A172 (cell line): Measurements from ENCODE around the gene ECHS1. TPM values are rescaled to one million over a fixed set of nuclear protein-coding genes. Genes with fewer than 3 reads are reported as not detected.
A peak's percentile ranks its signal among the peaks of the same experiment; 100 is the strongest.

Experiments used
- DNase-seq: peaks from one replicate; pipeline ENCODE4 v3.0.0-alpha.2; 2015; ENCODE audit warnings: low spot score
- total RNA-seq: library from RNA; depleted of rRNA; stranded (reverse); fragments of >200 nt; shearing (Covaris generic); gene quantifications from 2 replicates; pipeline ENCODE4 v1.2.3, GENCODE V29; 2014

The ECHS1 gene
- total RNA-seq, 1 experiment from 2014 or later: 102 TPM

DNA sequence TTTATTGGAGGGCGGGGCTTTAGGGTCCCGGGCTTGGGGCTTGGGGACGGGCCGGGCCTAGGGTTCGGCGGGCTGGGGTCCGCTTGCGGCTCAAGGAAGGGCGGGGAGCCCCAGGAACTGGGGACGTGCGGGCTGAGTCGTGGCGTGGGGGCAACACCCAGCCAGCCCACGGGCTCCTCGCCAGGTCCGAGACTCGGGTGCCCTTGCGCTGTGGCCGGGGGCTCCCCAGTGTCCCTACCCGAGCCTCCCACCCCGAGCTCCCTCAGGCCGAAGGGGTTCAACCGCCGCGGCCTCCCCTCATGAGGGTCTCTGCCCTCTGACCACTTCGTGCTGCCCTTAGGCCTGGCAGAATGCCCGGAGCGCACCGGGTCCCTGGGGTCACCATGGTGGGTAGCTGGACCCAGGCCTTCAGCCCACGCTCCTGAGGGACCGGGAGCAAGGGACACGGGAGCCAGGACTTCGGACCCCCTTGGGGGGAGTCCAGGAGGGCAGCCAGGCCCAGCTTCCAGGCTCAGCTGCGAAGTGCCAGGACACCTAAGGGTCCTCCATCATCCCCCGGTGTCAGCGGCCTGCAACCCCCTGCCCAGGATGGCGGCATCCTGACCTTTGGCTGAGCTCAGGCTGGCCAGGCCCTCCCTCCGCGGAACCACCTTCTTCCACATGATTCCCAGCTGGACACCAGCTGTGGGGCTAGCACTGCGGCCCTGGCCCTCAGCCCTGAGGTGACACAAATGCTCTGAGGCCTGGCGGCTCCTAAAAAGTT is 14.8 kb downstream of the ECHS1 start:
- no peak for DNase-seq

DNA sequence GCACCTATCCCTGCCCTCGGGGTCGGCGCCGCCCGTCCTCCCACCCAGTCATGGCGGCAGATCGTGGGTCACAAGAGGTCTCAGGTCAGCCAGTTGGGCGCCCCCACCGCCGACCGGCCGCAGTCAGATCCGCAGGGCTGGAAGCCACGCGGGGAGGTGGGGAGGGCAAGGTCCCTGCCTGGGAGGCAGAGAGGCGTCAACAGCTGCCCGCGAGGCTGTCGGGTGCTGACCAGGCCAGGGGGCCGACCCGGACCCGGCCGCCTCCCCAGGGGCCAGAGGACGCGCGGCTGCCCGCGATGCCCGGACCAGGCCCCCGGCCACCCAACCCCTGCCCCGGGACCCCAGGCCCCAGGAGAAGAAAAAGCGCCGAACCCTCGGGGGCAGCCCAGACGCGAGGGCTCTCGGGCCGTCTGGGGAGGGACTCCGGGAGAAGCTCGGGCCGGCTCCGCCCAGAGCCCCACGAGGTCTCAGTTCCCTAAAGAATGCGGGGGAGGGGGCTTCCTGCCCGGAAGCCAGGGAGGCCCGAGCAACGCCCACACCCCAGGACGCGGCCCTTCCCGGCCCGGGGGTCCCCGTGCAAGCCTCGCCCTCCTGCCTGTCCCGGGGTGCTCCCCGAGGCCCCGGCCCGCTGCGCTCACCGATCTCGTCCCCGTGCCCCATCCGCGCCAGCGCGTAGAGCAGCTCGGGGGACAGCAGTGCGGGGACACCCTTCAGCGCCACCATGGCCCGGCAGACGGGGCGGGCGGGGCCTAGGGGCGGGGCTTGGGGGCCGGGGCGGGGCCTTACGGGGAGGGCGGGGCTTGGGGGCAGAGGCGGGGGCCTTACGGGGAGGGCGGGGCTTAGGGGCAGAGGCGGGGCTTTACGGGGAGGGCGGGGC is 15.6 kb downstream of the ECHS1 start, which contains the start of gene FUOM:
FUOM (minus strand) TSS at position 735 of the 877 bp plus-strand sequence; CDS start at position 723, 12 bp downstream.
- no peak for DNase-seq

DNA sequence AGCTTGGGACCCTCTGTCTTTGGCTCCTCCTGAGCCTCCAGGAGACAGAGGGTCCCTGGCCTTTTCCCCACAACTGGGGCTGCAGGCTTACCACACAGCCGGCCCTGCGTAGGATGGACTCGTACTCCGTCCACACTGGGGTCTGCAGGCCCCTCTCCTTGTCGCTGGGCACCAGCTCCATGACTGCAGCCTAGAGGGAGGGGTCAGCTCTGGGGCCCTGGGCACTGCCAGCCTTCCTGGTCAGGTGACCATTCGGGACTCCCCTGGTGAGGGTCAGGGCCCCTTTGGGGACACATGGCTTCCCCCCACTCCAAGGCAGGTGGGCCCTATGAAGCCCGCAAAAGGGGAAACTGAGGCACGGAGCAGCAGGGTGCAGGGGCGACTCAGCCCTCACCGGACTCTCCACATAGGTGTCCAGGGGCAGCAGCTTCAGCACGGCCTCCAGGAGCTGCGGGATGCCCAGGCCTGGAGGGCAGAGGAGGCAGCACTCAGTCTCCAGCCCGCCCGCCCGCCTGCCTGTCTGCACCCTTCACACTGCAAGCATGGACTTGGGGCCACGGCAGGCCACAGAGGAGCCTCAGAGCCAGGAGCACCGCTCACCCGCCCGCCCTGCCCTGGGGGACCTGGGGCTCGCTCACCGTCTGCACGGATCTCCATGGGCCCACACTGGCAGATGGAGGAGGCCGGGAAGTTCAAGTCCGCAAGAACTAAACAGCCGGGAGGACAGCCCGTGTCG is 16.4 kb downstream of the ECHS1 start:
- DNase-seq: no peak

DNA sequence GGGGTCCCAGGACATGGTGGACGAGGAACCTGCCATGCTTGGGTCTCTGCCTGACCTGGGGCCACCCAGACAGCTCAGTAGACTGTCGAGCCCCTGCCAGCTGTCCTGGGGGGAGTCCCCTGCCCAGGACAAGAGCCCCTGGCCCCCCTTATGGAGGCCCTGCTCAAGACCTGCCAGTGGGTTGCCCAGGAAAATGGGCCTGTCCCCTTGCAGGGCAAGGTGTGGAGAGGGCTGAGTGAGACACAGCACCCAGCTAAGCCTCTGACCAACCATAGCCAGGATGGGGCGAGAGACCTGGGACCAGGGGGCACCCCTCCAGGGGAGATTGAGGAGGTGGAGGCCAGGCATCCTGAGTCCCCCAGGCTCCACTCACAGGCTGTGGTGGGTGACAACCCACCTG is 17.2 kb downstream of the ECHS1 start:
- DNase-seq: no peak

DNA sequence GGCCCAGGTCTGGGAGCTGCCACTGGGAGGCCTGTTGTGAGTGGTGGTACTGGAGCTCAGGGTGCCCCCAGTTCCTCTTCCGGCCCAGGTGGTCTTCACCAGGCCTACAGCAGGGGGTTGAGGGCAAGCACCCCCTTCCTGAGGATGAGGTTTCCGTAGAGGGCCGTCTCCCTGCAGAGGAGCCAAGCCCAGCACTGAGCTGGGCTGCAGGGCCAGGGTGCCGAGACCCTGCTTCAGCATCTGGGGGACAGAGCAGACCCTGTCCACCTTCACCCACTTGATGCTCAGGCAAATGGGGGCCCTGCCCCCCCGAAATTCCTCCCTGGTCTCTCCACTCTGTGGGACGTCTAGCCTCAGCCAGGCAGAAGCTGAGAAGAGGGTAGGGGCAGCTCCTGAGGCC is 17.9 kb downstream of the ECHS1 start:
- DNase-seq: no peak

DNA sequence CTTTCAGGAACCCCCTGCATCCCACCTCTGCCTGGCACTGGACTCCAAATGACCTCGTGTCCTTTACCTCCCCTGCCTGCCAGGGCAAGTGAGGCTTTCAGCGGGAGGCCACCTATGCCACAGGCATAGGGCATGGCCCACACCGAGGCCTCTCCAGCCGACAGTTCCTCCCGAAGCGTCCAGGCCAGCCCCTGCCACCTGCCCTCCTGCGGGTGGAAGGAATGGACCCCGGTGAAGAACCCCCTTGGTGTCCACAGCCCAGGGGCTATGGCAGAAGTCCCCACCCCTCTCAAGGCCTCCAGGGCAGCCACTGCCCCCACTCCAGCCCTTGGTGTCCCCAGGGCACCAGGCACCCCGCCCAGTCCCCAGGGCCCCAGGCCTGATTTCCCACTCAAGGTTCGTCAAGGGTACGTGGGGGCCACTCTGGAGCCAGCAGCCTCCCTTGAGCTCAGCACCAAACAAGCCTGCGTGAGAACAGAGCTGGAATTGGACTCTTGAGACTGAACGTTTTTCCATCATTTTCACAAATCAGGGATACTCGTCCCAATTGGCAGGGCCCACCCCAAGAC is 18.4 kb downstream of the ECHS1 start:
- no peak for DNase-seq

DNA sequence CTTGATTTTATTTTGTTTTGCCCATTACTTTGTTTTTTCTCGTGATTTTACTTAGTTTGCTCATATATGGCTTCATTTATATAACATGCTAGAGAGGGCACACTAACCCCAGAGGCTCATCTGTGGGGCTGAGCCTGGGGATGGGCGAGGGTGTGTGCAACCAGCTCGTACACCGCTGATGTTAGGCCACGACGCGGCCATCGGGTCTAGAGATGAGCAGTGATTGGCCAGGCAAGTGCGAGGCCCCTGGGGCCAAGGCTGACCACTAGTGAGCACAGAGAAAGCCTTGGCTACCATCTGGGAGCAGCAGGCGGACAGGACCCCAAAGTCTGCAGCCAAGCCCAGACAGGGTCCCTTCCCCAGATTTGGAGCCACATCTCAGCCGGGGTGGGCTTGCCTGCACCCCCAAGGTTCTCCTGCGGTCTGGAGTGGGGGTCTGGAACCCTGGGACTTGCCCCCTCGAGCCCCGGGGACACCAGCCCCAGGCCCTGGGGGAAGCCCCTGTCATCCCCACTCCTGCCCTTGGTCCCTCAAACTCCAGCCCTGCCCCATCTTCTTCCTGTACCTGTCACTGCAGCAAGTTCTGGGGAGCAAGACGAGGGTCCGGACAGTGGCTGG is 19.1 kb downstream of the ECHS1 start:
- no peak for DNase-seq

DNA sequence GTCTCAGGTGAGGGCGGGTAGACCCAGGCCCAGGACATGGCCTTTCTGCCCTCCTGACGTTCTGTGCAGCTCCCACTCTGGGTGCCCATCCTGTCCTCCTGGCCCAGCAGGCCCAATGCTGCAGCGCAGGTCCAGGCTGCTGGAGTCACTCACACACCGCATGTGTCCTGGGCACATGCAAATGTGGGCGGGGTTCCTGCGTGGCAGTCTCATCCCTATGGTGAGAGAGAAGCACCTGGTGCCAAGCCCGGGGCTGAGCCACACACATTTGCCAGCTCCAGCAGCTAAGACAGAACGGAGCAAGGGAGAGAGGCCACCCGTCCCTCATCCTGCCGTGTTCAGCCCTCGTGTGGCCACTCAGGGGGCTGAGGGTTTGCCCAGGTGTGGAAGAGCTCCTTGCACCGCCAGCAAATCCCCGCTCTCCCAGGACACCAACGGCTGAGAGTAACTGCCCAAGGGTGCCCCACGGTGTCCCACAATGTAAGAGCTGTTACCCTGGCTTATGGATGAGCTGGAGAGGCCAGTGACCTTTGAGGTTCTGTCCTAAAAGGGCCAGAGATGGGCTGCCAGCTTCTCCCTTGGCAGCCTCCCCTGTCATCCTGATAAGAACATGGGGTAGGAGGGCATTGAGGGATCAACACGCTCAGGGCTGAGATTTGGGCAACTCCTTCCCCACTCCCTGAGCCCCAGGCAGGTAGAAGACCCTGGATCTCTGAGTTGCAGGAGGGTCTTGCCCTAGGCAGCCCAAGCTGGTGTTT is 19.8 kb downstream of the ECHS1 start:
- DNase-seq: no peak

DNA sequence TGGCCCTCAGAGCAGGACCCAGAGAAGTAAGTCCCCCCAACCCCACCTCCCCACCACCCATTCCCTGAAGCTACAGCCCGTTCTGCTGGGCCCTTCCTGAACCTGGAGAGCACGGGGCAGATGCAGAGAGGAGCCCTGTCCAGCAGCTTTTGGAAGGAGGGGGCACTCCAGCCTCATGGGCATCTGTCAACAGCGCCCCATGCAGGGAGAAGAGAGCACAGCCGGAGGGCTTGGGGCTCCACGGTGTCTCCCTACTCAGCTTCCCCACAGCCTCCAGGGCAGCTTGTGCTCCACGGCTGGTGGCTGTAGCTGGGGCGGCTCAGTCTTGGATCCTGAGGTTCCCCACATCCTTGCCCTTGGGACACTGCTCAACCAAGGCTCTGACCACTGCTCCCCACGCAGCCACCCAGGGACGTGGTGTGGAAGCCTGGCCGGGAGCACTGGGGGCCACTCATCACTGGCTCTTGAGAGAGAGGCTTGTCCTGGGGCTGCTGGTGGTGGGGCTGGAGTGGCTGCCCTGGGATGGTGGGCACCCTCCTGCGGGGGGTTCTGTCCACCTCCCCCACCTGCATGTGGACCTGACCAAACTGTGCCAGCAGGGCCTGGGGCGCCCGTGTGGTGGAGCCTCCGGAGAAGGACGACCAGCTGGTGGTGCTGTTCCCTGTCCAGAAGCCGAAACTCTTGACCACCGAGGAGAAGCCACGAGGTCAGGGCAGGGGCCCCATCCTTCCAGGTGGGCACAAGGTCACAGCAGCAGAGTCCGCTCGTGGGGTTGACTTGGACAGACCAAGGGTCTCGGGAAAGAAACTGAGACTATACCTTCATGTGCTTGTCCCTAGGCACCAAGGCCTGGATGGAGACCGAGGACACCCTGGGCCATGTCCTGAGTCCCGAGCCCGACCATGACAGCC is 21.5 kb downstream of the ECHS1 start:
- DNase-seq: no peak

DNA sequence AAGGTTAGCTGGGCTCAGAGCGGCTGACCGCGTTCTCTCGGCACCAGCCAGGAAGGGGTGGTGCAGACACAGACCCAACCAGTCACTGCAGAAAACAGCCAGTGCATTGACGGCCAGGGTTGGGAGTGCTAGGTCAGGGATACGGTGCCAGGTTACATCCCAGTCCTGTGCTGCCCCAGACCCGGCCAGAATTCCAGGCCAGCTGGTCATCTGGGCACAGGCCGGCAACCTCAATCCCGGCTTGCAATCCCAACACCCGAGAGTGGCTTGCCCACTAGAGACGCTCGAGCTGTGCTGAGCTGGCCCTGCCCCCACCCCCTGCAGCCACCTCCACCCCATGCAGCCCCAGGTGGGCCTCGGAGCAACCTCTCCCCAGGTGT is 22.2 kb downstream of the ECHS1 start:
- no peak for DNase-seq

DNA sequence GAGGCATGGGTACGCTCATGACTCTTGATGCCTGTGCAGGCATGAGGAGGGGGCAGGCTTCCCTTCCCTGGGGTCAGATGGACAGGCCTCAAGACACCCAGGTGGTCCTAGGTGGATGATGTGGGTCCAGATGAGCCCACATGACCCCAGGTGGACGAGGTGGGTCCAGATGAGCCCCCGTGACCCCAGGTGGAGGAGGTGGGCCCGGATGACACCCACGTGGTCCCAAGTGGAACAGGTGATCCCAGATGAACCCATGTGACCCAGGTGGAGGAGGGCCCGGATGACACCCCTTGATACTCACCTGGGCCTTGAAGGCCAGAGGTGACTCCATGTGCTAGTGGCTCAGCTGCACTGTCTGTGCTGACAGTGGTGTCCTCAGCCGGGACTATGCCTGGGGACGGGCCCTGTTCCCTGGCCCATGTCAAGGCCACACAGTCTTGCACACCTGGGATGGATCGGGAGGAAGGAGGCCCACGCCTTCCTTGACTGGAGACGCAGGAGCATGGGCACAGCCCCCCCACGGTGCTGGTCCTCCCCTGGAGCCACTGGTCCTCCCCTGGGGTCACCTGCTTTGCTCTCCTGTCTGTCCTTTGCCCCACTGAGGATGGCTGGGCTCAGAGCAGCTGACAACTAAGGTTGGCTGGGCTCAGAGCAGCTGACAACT is 22.7 kb downstream of the ECHS1 start:
- no peak for DNase-seq

DNA sequence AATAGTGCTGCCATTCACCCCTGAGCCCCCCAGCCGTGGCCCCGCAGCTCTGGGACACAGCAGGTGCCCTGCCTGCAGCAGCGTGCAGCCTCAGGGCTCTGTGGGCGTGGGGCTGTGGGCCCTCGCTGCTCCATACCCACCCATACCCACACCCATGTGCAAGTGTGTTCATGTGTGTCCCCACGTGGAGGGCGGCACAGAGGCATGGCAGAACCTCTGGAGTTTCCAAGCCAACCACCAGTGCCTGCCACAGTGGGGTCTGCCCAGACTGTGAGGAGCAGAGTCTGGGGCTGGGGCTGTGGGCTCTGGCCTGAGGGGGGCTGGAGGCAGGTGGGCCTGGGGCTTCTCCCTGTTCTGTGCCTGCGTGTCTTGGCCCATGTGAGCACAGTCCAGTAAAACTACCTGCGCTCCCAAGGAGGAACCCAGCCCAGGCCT is 23.6 kb downstream of the ECHS1 start:
- DNase-seq: no peak

DNA sequence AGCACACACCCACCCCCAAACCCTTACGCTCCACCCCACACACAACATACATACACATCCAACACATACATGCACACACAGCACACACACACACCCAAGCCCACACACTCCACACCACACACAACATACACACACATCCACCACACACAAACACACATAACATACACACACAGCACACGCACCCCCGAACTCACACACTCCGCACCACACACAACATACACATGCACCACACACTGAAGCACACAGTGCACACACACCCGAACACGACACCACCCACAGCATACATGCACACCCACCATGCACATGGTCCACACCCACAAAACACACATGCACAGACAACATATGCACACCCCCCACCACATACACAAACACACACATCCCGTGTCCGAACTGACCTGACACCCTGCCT is 24.0 kb downstream of the ECHS1 start:
- no peak for DNase-seq

DNA sequence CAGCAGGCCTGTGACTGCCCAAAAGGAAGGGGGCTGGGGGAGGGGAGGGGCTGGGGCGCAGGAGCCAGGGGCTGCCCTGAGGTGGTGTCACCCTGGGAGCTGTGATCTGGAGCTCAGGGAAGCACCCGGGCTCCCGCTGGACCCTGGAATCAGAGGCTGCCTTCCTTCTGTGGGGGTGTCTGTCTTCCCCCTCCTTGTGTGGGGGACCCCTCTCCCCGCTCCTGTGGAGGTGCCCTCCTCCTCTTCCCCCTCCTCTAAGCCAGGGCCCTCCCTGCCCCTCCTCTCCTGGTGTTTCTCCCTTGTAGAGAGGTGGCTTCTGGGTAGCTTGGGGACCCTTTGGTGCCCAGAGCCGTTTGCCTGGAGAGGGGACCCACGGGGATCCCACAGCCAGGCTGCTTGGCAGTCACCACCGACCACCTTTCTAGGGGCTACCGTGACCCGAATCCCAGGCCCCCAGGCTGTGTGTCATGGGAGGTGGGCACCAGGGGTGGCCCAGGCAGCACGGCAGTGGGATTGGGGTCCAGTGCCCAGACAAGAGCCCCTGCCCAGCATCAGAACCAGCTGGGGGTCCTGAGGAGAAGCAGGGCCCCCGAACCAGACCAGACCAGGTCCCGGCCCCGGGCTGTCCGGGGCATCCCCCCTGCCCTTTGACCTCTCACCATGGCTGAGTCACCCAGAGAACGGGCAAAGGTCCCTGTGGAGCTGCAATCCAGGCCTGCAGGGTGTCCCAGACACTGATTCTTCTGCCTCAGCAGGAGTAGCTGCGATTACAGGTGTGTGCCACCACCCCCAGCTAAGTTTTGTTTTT is 25.2 kb downstream of the ECHS1 start:
- no peak for DNase-seq

DNA sequence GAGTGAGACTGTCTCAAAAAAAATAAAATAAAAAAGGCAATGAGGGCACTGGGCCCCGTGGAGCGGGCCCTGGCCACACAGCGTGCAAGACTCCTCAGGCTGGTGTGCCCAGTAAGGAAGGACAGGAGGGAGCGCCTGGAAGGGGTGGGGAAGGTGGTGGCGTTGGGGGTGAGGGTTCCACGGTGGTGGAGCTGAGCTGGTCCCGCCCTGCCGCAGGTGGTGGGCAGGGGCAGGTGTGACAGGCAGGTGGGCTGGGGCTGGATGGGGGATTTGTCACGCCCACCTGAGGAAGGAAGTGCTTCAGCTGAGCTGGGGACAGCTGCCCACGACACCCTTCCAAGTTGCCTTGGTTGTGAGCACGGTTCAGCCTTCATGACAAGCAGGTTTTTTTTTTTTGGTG is 26.7 kb downstream of the ECHS1 start:
- DNase-seq: no peak

DNA sequence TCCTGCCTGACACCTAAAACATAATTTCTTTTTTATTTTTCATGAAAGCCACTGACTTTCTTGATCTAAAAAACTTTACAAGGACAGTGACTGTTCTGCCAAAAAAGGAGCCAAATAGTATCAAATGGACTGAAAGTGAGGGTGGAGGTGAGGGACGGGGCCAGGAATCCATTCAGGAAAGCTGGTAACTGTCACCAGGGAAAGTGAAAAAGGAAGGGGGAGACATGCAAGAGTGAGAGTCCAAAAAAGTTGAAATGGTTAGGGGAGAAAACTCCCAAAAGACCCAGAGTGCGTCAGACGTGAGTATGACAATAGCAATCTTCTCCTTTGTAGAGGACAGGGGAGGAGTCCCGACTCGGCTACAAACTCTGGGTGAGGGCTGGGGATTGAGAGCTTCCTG is 28.9 kb downstream of the ECHS1 start:
- no peak for DNase-seq

DNA sequence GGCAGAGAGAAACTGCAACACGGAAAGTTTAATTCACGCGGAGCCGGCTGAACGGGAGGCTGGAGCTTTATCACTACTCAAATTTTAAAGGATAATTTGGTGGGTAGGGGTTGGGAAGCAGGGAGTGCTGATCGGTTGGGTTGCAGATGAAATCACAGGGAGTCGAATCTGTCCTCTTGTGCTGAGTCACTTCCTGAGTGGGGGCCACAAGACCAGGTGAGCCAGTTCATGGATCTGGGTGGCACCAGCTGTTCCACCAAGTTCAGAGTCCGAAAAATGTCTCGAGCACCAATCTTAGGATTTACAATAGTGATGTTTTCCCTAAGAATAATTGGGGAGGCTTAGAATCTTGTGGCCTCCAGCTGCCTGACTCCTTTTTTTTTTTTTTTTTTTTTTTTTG is 29.6 kb downstream of the ECHS1 start:
- peak; percentile 31 for DNase-seq

DNA sequence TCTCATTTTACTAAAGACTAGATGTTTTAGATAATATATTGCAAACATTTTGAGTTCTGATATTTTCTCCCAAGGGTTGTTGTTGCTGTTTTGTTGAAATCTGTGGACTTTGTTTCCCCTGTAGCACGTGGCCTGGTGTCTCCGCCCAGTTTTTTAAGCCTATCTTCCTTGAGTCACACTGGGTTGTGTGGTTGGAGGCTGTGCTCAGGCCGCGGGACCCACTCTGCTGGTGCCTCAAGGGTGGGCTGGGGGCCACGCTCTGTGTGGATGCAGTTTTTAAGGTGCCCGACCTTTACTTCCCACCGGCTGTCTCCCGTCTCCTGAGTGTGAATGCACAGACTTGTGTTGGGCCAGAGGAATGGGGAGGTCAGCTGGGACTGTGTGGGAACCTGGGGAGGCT is 30.2 kb downstream of the ECHS1 start:
- no peak for DNase-seq
